Measurements from ENCODE around the gene EDA.

DNA sequence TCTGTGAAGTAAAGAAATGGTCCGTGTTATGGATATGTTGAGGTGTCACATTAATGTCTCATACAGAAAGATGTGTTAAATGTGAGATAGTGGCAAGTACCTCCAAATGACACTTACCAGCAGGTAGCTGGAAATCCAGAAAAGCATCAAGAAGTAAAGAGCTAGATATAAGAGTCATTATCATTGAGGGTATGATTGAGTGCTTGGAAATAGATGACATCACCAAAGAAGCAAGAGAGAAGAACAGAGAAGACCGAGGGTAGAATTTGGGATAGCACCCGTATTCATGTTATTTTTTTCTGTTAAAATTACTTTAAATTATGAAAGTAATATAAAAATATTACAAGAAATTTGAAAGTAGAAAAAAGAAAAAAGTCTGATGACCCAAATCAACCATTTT lies 15.7 kb upstream of the EDA start:
- TF ChIP-seq, protein P1, sequence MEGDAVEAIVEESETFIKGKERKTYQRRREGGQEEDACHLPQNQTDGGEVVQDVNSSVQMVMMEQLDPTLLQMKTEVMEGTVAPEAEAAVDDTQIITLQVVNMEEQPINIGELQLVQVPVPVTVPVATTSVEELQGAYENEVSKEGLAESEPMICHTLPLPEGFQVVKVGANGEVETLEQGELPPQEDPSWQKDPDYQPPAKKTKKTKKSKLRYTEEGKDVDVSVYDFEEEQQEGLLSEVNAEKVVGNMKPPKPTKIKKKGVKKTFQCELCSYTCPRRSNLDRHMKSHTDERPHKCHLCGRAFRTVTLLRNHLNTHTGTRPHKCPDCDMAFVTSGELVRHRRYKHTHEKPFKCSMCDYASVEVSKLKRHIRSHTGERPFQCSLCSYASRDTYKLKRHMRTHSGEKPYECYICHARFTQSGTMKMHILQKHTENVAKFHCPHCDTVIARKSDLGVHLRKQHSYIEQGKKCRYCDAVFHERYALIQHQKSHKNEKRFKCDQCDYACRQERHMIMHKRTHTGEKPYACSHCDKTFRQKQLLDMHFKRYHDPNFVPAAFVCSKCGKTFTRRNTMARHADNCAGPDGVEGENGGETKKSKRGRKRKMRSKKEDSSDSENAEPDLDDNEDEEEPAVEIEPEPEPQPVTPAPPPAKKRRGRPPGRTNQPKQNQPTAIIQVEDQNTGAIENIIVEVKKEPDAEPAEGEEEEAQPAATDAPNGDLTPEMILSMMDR (IDR thresholded peaks at IDR 0.05) = no peak
- TF ChIP-seq POLR2AphosphoS5 (IDR thresholded peaks at IDR 0.05) = no peak
- no peak for TF ChIP-seq POLR2A (IDR thresholded peaks at IDR 0.05)
- TF ChIP-seq EP300 (IDR thresholded peaks at IDR 0.05) = no peak
